GM19239 (cell line): ENCODE data around the gene TMPRSS9.
"Not testable (repeated sequence)": the region's sequence is repeated elsewhere in the genome, so short reads cannot be mapped to it uniquely, and the experiment has no call there.

Experiments
- DNase-seq: peaks from one replicate; pipeline ENCODE4 v3.0.0; 2011; ENCODE audit warnings: low spot score; ENCODE audit not compliant: insufficient read length
- FAIRE-seq: peaks from 2 replicates; lab custom pipeline; 2011; peaks lifted over from hg19 to GRCh38; lab: Jason Lieb, UNC

Gene TMPRSS9

GRCh38 chr19:2382530-2383222 lies 22.6 kb downstream of the TMPRSS9 start:
- FAIRE-seq, result no peak
- no peak for DNase-seq

- no peak for DNase-seq
- no peak for FAIRE-seq
Observed at GRCh38 chr19:2385053-2385721, 25.1 kb downstream of the TMPRSS9 start.

- DNase-seq (no peak), FAIRE-seq (no peak)
Observed at GRCh38 chr19:2387367-2388288, 27.6 kb downstream of the TMPRSS9 start.

- no peak for FAIRE-seq
Observed at GRCh38 chr19:2389594-2389993, 29.5 kb downstream of the TMPRSS9 start.

GRCh38 chr19:2391118-2391725 lies 31.2 kb downstream of the TMPRSS9 start:
- FAIRE-seq (peak; percentile 68), DNase-seq (no peak)

More at GRCh38 chr19:2389594-2389993, 29.5 kb downstream of the TMPRSS9 start:
- no peak for DNase-seq

- no peak for FAIRE-seq
- no peak for DNase-seq
Observed at GRCh38 chr19:2392366-2392765, 32.3 kb downstream of the TMPRSS9 start.

GRCh38 chr19:2392899-2393298 lies 32.8 kb downstream of the TMPRSS9 start:
- DNase-seq, FAIRE-seq: not testable (repeated sequence)

- DNase-seq, result no peak
- FAIRE-seq, result no peak
Observed at GRCh38 chr19:2394054-2394441, 34.0 kb downstream of the TMPRSS9 start.

GRCh38 chr19:2394442-2395292 lies 34.6 kb downstream of the TMPRSS9 start:
- no peak for DNase-seq

GRCh38 chr19:2395293-2395829 lies 35.3 kb downstream of the TMPRSS9 start:
- not testable (repeated sequence) for DNase-seq, FAIRE-seq

More at GRCh38 chr19:2394442-2395292, 34.6 kb downstream of the TMPRSS9 start:
- peak; percentile 52 for FAIRE-seq

- not testable (repeated sequence) for DNase-seq, FAIRE-seq
Observed at GRCh38 chr19:2397173-2397572, 37.1 kb downstream of the TMPRSS9 start.

GRCh38 chr19:2398735-2399305 lies 38.8 kb downstream of the TMPRSS9 start:
- DNase-seq (no peak), FAIRE-seq (no peak)

GRCh38 chr19:2399582-2399981 lies 39.5 kb downstream of the TMPRSS9 start:
- DNase-seq (no peak), FAIRE-seq (no peak)

GRCh38 chr19:2408247-2408646 lies 48.2 kb downstream of the TMPRSS9 start:
- FAIRE-seq (no peak), DNase-seq (no peak)

- no peak for DNase-seq
- no peak for FAIRE-seq
Observed at GRCh38 chr19:2409352-2409912, 49.4 kb downstream of the TMPRSS9 start.

- FAIRE-seq (no peak), DNase-seq (no peak)
Observed at GRCh38 chr19:2410023-2410422, 50.0 kb downstream of the TMPRSS9 start.

- DNase-seq (no peak), FAIRE-seq (no peak)
Observed at GRCh38 chr19:2411709-2412108, 51.6 kb downstream of the TMPRSS9 start.

GRCh38 chr19:2412449-2412848 lies 52.4 kb downstream of the TMPRSS9 start:
- FAIRE-seq, result no peak

More at GRCh38 chr19:2412449-2412848, 52.4 kb downstream of the TMPRSS9 start:
- DNase-seq, result no peak
